GM12892 (cell line): ENCODE data around the gene PATJ.

ENCODE experiments used
- POLR2A ChIP-seq: IDR thresholded peaks from 2 replicates; pipeline ENCODE4 v1.6.1; 2011; ENCODE audit warnings: low read depth, low read length, control low read depth
- POLR2AphosphoS5 ChIP-seq: IDR thresholded peaks from 2 replicates; pipeline ENCODE4 v1.6.1; 2011; ENCODE audit warnings: low read depth, low read length, control low read depth
- TAF1 ChIP-seq: IDR thresholded peaks from 2 replicates; pipeline ENCODE4 v1.6.1; 2011; ENCODE audit warnings: low read depth, mild to moderate bottlenecking, control low read depth, low read length, borderline replicate concordance

- TF ChIP-seq POLR2AphosphoS5, result no peak
- no peak for TF ChIP-seq POLR2A
- TF ChIP-seq TAF1, result no peak
These were observed 328.2 kb downstream of the PATJ start for GRCh38 chr1:62070384-62071011.
